GM21526 (cell line): Measurements from ENCODE around the gene NDUFA3.

Experiments
- ATAC-seq: cut with Tn5 transposase; IDR thresholded peaks from one replicate; pipeline ENCODE4 v1.9.1; 2021; ENCODE audit warnings: moderate library complexity; ENCODE audit not compliant: unreplicated experiment, low FRiP score

Gene NDUFA3

GRCh38 chr19:54106716-54107115 is 4.1 kb downstream of the NDUFA3 start:
- no peak for ATAC-seq

- ATAC-seq = no peak
Observed at GRCh38 chr19:54107876-54108490, 5.3 kb downstream of the NDUFA3 start.

GRCh38 chr19:54108496-54108895 is 5.8 kb downstream of the NDUFA3 start:
- ATAC-seq = no peak

- no peak for ATAC-seq
Observed at GRCh38 chr19:54109651-54110050, 7.0 kb downstream of the NDUFA3 start.

- no peak for ATAC-seq
Observed at GRCh38 chr19:54114340-54115108, 11.9 kb downstream of the NDUFA3 start.

GRCh38 chr19:54115109-54116063 is 12.7 kb downstream of the NDUFA3 start, which contains the start of the genes PRPF31 and TFPT:
Gene PRPF31, plus strand, starts transcription at chr19:54115754. Its CDS starts 2,525 bp downstream, at chr19:54118279.
Gene TFPT, minus strand, starts transcription at chr19:54115657. Its CDS starts 388 bp downstream, at chr19:54115269.
- peak; percentile 76 for ATAC-seq

GRCh38 chr19:54121259-54121658 is 18.6 kb downstream of the NDUFA3 start:
- ATAC-seq = no peak

- ATAC-seq = no peak
Observed at GRCh38 chr19:54123682-54124081, 21.0 kb downstream of the NDUFA3 start.

GRCh38 chr19:54124393-54124792 is 21.7 kb downstream of the NDUFA3 start:
- no peak for ATAC-seq

- no peak for ATAC-seq
Observed at GRCh38 chr19:54125713-54126112, 23.1 kb downstream of the NDUFA3 start.

GRCh38 chr19:54127688-54128440 is 25.2 kb downstream of the NDUFA3 start:
- no peak for ATAC-seq

GRCh38 chr19:54128441-54128725 is 25.7 kb downstream of the NDUFA3 start:
- no peak for ATAC-seq

GRCh38 chr19:54128796-54129616 is 26.4 kb downstream of the NDUFA3 start:
- no peak for ATAC-seq

GRCh38 chr19:54129617-54129996 is 27.0 kb downstream of the NDUFA3 start:
- no peak for ATAC-seq

- ATAC-seq = no peak
Observed at GRCh38 chr19:54133312-54133956, 30.8 kb downstream of the NDUFA3 start.

- ATAC-seq = no peak
Observed at GRCh38 chr19:54133957-54134590, 31.4 kb downstream of the NDUFA3 start.

- peak; percentile 1 for ATAC-seq
Observed at GRCh38 chr19:54136086-54136863, 33.6 kb downstream of the NDUFA3 start.
